ENCODE data around the gene NR4A2.

DNA sequence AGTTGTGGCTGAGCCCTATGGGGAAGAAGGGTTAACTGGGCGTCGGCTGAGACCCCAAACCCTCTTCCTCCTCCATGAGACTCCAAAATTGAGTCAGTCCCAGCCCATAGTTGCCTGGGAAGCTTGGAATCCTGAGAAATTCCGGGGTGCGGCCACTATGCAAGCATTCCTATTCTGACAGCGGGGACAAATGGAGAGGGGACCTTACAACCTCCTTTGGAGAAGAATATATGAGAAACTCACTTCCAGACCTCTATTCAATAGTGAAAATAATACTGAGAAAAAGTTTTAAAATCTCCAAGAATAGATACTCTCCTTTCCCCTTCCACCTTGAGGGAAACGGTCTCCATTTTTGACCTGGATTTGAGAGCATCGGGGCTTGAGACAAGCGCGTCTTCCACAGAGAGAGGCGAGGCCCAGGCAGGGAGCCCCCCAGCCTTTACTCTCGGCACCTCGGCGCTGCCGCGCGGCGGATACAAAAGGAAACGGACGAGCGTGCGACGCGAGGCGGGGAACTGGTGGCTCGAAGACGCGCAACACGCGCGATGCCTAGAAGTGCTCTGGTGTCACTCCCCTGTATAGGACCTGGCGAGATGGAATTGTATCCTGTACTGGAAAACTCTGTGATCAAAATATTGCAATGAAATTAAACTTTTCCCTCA is 11.1 kb downstream of the NR4A2 start:
- TF ChIP-seq CTCF (IDR thresholded peaks at IDR 0.05; ENCODE audit: low read length) (no peak), EZH2 (IDR thresholded peaks at IDR 0.05; ENCODE audit: borderline replicate concordance, low read length) (no peak)
